Colonic mucosa (tissue), 4 donors: ENCODE measurements around the gene PIP5K1B. TPM values are rescaled to one million over a fixed set of nuclear protein-coding genes. Genes with fewer than 3 reads are reported as not detected.

Experiments
- DNase-seq: peaks from one replicate; pipeline ENCODE4 v3.0.0-alpha.2; 2020
- H3K27ac ChIP-seq: fragments of 200-600 bp; one replicate; pipeline ENCODE4 v1.8.0; 2021
- H3K27me3 ChIP-seq: fragments of 200-600 bp; one replicate; pipeline ENCODE4 v1.8.0; 2021
- H3K36me3 ChIP-seq: fragments of 200-600 bp; one replicate; pipeline ENCODE4 v1.8.0; 2021
- H3K4me1 ChIP-seq: fragments of 200-600 bp; one replicate; pipeline ENCODE4 v1.8.0; 2021; ENCODE audit warnings: mild to moderate bottlenecking
- H3K4me3 ChIP-seq: fragments of 200-600 bp; one replicate; pipeline ENCODE4 v1.8.0; 2021
- H3K9ac ChIP-seq, 2 donors: one replicate each; pipeline ENCODE4 v1.7.0; 2013; ENCODE audit warnings: control low read depth in 2 of 2, low read depth in 2 of 2, low read length in 2 of 2
- H3K9me3 ChIP-seq: fragments of 200-600 bp; one replicate; pipeline ENCODE4 v1.8.0; 2021
- CTCF ChIP-seq: fragments of 200-600 bp; IDR thresholded peaks from one replicate; pipeline ENCODE4 v1.8.0; 2022; ENCODE audit warnings: antibody characterized with exemption, mild to moderate bottlenecking
- intact Hi-C: fragments of 100-400 bp; cut with DNase I; formaldehyde crosslinking; loops from one replicate; pipeline ENCODE4 v1.14.1; 2022
- total RNA-seq, 2 donors: library from RNA; stranded (reverse); fragmentation: NEBNext Ultra II Directional in 1 of 2; extraction: Animal tissue kit (Norgen Biotek cat#: 25700) in 1 of 2; gene quantifications; one replicate each; pipeline ENCODE4 v1.2.1, GENCODE V29; 2021
- donor health status: healthy.
- donor health status: DM: no; HTN: no; CAD: no.
- donor health status: DM: no; HTN: no; CAD: no.

The PIP5K1B gene
- total RNA-seq, 2 donors from 2014 or later, result 59.2 to 74.2 TPM

DNA sequence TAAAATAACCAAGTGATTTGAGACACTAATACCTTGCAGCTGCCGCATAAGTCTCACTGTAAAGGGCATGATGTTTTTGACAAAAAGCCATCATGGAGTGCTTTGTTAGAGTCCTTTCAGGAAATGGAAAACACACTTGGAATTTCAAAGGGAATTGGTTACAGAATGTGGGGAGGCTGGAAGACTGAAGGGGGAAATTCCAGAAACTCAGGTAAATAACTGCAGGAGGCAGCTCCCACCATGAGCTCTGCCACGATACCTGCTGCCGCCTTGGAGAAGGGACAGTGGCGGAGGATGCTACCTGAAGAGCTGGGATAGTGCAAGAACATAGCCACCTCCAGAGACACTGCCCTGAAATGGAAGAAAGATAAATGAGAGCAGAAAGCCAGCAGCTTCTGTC is 242.0 kb downstream of the PIP5K1B start:
- Histone ChIP-seq H3K4me1 (no peaks in the 10 kb centered on the region), H3K9ac (no peak overlapping the region), H3K36me3 (no peaks in the 10 kb centered on the region), H3K27me3 (no peaks in the 10 kb centered on the region), H3K4me3 (no peak overlapping the region), H3K9me3 (no peaks in the 10 kb centered on the region), H3K27ac (no peak overlapping the region)
- intact Hi-C loops, result no loop called here
- DNase-seq, result no peak
- TF ChIP-seq CTCF, result no peak

DNA sequence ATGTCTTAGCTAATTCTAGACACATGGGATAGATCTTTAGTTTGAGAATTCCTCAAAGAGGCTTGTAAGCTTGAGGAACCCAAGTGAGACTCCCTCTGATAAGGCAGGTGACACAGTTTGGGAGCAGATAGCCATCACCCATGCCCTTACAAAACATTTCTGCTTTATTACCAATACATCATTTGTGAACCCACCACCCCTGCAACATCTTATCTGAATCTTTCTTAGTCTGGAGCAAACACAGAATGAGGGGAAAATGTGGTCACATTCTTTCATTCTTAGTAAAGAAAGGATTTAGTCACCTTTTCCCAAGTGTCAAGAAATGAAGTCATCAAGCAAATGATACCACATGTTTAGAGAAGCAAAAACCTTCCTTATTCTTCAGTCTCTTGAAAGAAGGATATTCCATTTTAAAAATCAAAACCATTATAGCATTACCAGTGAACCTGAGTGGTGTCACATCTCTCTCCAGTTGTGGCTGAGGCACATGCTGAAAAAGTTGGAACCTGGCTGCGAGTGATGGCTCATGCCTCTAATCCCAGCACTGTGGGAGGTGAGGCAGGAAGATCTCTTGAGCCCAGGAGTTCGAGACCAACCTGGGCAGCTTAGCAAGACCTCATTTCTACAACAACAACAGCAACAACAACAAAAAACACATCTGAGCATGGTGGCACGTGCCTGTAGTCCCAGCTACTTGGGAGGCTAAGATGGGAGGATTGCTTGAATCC is 243.0 kb downstream of the PIP5K1B start:
- no peak for TF ChIP-seq CTCF
- intact Hi-C loops, result no loop called here
- Histone ChIP-seq H3K9me3 (no peaks in the 10 kb centered on the region), H3K4me1 (no peaks in the 10 kb centered on the region), H3K4me3 (no peak overlapping the region), H3K9ac (no peak overlapping the region), H3K27me3 (no peaks in the 10 kb centered on the region), H3K36me3 (no peaks in the 10 kb centered on the region), H3K27ac (no peak overlapping the region)
- no peak for DNase-seq

DNA sequence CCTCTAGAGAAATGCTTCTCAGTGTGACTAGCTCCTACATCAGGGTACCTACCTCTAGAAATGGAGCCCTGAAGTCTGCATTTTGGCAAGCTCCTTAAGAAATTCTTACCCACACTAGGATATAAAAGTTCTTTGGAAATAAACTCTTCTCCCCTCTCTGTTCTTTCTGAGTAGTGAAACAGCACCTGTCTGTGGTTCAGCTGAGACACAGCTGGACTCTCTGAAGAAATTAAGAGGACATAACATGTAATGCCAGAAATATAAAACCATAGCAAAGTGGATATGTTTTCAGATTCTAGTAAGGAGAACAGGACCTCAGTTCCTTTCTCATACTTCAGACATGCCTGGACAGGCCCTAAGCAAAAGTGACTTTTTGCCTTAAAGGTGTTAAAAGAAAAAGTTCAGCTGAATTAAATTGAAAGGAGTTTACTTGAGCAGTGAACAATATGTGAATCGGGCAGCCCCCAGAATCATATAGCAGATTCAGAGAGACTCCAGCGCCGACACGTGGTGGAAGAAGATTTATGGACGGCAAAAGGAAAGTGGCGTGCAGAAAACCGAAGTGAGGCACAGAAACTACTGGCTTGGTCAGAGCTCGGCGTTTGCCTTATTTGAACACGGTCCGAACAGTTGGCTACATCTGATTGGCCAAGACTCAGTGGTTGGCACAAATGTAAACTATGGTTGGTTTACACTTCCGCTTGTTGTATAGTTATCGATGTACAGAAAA is 244.4 kb downstream of the PIP5K1B start:
- intact Hi-C loops, result no loop called here
- Histone ChIP-seq H3K4me1 (no peaks in the 10 kb centered on the region), H3K27me3 (no peaks in the 10 kb centered on the region), H3K9ac (no peak overlapping the region), H3K36me3 (no peaks in the 10 kb centered on the region), H3K27ac (no peak overlapping the region), H3K4me3 (no peak overlapping the region), H3K9me3 (no peaks in the 10 kb centered on the region)
- no peak for TF ChIP-seq CTCF
- no peak for DNase-seq

DNA sequence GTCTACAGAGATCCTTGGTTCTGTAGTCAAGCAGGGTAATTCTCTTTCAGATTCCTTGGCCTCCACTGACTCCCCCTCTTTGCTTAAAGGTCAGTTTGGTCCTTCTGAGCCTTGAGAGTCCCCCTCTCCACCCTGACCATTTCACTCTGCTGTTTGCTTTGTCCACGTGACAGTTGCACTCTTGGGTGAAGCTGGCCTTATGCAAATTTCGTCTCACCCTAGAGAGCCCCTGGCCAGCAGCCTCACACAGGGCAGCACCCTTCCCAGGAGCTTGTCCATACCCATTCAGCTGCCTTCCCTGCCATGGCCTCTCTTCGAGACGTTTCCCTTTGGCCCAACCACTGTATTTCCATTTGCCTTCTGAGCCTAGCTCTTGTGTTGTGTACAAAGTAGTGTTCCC is 245.1 kb downstream of the PIP5K1B start:
- no peaks in the 10 kb centered on the region for H3K9me3 ChIP-seq
- H3K4me1 ChIP-seq, result no peaks in the 10 kb centered on the region
- no peak overlapping the region for H3K27ac ChIP-seq
- intact Hi-C loops, result no loop called here
- DNase-seq, result no peak
- no peaks in the 10 kb centered on the region for H3K36me3 ChIP-seq
- TF ChIP-seq CTCF, result no peak
- H3K27me3 ChIP-seq, result no peaks in the 10 kb centered on the region
- no peak overlapping the region for H3K9ac ChIP-seq
- H3K4me3 ChIP-seq, result no peak overlapping the region

DNA sequence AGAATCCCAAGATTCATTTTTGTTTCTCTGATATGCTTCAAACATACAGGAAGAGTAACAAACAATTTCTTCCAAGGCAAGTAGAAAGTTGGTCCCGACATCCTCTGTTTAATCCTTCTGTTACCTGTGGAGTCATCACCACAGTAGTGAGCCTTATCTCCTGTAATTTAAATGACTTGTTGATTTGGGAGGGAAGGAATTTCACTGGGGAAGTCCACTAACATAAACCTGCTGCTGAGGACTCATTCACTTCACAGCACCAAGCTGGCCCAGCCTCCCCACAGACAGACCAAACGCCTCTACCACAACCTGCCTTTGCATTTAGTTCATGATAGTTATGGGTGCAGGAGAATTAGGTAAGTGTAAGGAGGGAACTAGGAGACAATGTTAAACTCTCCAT is 245.6 kb downstream of the PIP5K1B start:
- Histone ChIP-seq H3K4me3 (no peak overlapping the region), H3K4me1 (no peaks in the 10 kb centered on the region), H3K9ac (no peak overlapping the region), H3K9me3 (no peaks in the 10 kb centered on the region), H3K36me3 (no peaks in the 10 kb centered on the region), H3K27ac (no peak overlapping the region), H3K27me3 (no peaks in the 10 kb centered on the region)
- no peak for DNase-seq
- no peak for TF ChIP-seq CTCF
- intact Hi-C loops, result no loop called here
